HT-29 (cell line): ENCODE data around the gene NPAS1. TPM values are rescaled to one million over a fixed set of nuclear protein-coding genes. Genes with fewer than 3 reads are reported as not detected.
"Not testable (repeated sequence)": the region's sequence is repeated elsewhere in the genome, so short reads cannot be mapped to it uniquely, and the experiment has no call there.

Experiments
- DNase-seq: peaks from one replicate; pipeline ENCODE4 v3.0.0-alpha.2; 2015; ENCODE audit warnings: low spot score
- total RNA-seq: library from RNA; depleted of rRNA; stranded (reverse); fragments of >200 nt; shearing (Covaris generic); gene quantifications from 2 replicates; pipeline ENCODE4 v1.2.3, GENCODE V29; 2014

Gene NPAS1
- total RNA-seq, 1 experiment from 2014 or later = not detected

- DNase-seq = no peak
These were observed 25.6 kb downstream of the NPAS1 start for GRCh38 chr19:47044946-47045866.

- no peak for DNase-seq
These were observed 26.3 kb downstream of the NPAS1 start for GRCh38 chr19:47045867-47046470.

- no peak for DNase-seq
These were observed 27.7 kb downstream of the NPAS1 start for GRCh38 chr19:47047272-47047762.

- peak; percentile 92 for DNase-seq
These were observed 28.2 kb downstream of the NPAS1 start for GRCh38 chr19:47047763-47048405.

- DNase-seq = no peak
These were observed 29.7 kb downstream of the NPAS1 start for GRCh38 chr19:47049307-47049700.

GRCh38 chr19:47050562-47050961 is 30.9 kb downstream of the NPAS1 start:
- not testable (repeated sequence) for DNase-seq

- DNase-seq = no peak
These were observed 36.8 kb downstream of the NPAS1 start for GRCh38 chr19:47056411-47056810.

GRCh38 chr19:47057328-47057727 is 37.7 kb downstream of the NPAS1 start:
- DNase-seq = no peak

GRCh38 chr19:47058621-47059022 is 39.0 kb downstream of the NPAS1 start:
- DNase-seq = no peak

GRCh38 chr19:47063874-47064273 is 44.2 kb downstream of the NPAS1 start:
- DNase-seq = no peak

- DNase-seq = no peak
These were observed 45.6 kb downstream of the NPAS1 start for GRCh38 chr19:47065242-47065641.

GRCh38 chr19:47066376-47067214 is 47.0 kb downstream of the NPAS1 start:
- DNase-seq = no peak

GRCh38 chr19:47067215-47067847 is 47.7 kb downstream of the NPAS1 start:
- DNase-seq = no peak

GRCh38 chr19:47068246-47068645 is 48.6 kb downstream of the NPAS1 start:
- no peak for DNase-seq

- no peak for DNase-seq
These were observed 49.3 kb downstream of the NPAS1 start for GRCh38 chr19:47068876-47069406.

GRCh38 chr19:47069795-47070194 is 50.2 kb downstream of the NPAS1 start:
- no peak for DNase-seq

GRCh38 chr19:47070756-47071155 is 51.1 kb downstream of the NPAS1 start:
- DNase-seq = no peak

GRCh38 chr19:47071731-47072130 is 52.1 kb downstream of the NPAS1 start:
- no peak for DNase-seq

- no peak for DNase-seq
These were observed 52.7 kb downstream of the NPAS1 start for GRCh38 chr19:47072323-47072722.

GRCh38 chr19:47073574-47073973 is 53.9 kb downstream of the NPAS1 start:
- DNase-seq = no peak

- no peak for DNase-seq
These were observed 55.0 kb downstream of the NPAS1 start for GRCh38 chr19:47074621-47075020.
